GM19397 (cell line): ENCODE data around the gene CD274.
"Not testable (repeated sequence)": the region's sequence is repeated elsewhere in the genome, so short reads cannot be mapped to it uniquely, and the experiment has no call there.

ENCODE experiments used
- ATAC-seq: cut with Tn5 transposase; IDR thresholded peaks from one replicate; pipeline ENCODE4 v1.9.1; 2021; ENCODE audit warnings: mild to moderate bottlenecking, moderate library complexity; ENCODE audit not compliant: unreplicated experiment

Gene CD274

DNA sequence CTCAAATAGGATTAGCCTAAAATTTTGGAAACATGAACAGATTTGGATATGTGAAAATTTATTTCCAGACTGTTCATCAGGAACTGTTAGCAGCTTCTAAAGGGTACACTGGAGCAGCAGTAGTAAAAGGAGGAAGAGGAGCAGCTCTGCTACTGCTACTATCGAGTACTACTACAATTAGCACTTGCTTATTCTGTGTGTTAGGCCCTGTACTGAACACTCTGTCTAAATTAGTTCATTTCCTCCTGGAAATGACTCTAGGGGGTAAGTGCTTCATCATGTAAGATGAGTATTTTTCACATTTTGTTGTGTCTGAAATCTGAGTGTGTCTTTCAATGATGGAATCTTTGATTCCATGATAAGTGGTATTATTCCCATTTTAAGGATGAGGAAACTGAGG is 9.8 kb downstream of the CD274 start:
- ATAC-seq = no peak

GRCh38 chr9:5464831-5465330 is 14.5 kb downstream of the CD274 start:
- not testable (repeated sequence) for ATAC-seq

- no peak for ATAC-seq
These were observed 15.7 kb downstream of the CD274 start for GRCh38 chr9:5466005-5466404.

GRCh38 chr9:5466766-5467165 is 16.4 kb downstream of the CD274 start:
- no peak for ATAC-seq

DNA sequence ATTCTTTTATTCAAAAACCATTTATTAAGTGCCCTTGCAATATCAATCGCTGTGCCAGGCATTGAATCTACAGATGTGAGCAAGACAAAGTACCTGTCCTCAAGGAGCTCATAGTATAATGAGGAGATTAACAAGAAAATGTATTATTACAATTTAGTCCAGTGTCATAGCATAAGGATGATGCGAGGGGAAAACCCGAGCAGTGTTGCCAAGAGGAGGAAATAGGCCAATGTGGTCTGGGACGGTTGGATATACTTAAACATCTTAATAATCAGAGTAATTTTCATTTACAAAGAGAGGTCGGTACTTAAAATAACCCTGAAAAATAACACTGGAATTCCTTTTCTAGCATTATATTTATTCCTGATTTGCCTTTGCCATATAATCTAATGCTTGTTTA is 18.5 kb downstream of the CD274 start:
- ATAC-seq = no peak

GRCh38 chr9:5470122-5470521 is 19.8 kb downstream of the CD274 start:
- no peak for ATAC-seq

GRCh38 chr9:5470816-5471215 is 20.5 kb downstream of the CD274 start:
- no peak for ATAC-seq

GRCh38 chr9:5475611-5476010 is 25.3 kb downstream of the CD274 start:
- ATAC-seq = not testable (repeated sequence)

DNA sequence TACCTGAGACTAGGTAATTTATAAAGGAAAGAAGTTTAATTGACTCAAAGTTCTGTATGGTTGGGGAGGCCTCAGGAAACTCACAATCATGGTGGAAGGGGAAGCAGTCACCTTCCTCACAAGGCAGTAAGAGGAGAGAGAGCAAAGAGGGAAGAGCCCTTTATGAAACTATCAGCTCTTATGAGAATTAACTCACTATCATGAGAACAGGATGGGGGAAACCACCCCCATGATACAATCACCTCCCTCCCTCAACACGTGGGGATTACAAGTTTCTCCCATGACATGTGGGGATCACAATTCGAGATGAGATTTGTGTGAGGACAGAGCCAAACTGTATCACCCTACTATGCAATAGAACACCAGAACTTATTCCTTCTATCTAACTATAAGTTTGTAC is 27.9 kb downstream of the CD274 start:
- ATAC-seq = no peak

GRCh38 chr9:5479994-5480694 is 29.8 kb downstream of the CD274 start:
- ATAC-seq = no peak

DNA sequence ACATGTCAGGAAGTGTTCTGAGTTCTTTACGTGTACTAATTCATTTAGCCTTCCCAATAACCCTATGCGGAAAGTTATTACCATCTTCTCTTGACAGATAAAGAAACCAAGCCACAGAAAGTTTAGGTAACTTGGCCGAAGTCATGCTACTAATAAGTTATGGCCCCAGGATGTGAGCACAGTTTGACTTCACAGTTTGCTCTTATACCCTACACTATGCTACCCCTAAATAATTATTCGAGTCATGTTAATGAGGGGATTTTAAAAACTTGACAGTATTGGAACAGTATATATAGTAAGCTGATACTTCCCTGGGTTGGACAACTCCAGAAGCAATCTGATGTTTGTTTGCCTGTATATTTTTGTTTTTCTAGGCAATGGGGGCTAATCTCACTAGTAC is 30.6 kb downstream of the CD274 start:
- ATAC-seq = no peak

- no peak for ATAC-seq
These were observed 31.1 kb downstream of the CD274 start for GRCh38 chr9:5481322-5482040.

GRCh38 chr9:5482194-5482593 is 31.9 kb downstream of the CD274 start:
- ATAC-seq = no peak

GRCh38 chr9:5483306-5483705 is 33.0 kb downstream of the CD274 start:
- ATAC-seq = no peak

DNA sequence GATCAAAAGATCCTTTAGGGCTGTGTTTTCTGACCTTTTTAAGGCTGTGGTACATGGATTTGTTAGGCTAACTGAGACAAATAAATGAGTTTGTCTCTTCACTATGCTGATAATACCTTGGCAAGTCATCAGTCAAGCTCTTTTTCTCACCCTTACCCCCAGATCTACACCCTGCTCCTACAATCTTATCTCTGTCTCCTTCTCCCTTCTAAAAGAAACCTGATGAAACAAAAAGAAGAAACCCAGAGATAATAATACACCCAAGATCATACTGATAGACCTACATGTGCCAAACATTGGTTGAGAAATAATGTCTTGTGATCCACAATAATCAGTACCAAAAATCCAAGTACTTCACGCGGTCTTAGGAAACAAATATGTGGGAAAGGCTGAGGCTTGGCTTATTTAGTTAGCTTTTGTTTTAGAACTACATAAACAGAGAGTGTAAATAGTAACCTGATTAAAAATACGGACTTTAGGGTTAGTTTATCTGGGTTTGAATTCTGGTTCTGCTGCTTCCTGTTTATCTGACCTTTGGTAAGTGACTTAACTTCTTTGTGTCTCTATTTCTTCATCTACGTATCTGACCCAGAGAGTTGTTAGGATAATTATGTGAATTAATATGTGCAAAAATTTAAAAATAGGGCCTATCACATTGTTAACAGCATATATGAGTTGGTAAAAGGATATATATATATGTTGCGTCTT is 35.2 kb downstream of the CD274 start:
- ATAC-seq = no peak

GRCh38 chr9:5486988-5487387 is 36.6 kb downstream of the CD274 start:
- no peak for ATAC-seq

DNA sequence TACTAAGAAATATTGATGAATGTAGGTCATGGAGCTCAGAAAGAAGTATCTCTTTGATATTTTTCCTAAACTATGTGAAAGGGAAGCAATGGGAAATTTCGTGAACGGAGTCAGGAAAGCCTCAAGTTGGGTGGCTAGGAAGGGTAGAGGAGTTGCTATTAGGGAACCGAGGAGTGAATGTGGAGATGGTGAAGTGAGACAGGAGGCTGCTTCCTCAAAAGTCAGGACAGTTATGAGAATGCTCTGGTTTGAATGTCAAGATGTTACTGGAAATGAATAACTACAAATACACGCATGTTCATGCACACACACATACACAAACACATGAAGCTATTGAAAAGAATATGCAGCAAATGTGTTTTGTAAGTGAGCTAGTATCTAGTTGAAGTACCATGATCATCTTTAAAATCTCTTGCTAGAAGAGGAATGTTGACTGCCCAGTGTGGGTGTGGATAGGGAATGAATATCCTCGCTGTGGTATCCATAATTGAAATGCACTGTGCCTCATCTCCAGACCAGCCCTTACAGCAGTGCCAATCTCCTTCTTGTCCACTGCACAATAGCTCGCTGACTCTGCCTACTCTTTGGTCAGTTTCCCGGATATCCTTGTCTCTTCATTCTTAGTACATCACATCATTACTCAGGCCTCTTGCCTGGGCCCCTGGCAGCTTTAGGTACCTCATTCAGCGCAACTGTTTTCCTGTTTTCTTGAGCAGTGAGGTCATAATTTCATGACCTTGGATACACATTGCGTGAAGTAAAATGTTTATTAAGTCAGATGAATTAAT is 38.1 kb downstream of the CD274 start:
- ATAC-seq = no peak

DNA sequence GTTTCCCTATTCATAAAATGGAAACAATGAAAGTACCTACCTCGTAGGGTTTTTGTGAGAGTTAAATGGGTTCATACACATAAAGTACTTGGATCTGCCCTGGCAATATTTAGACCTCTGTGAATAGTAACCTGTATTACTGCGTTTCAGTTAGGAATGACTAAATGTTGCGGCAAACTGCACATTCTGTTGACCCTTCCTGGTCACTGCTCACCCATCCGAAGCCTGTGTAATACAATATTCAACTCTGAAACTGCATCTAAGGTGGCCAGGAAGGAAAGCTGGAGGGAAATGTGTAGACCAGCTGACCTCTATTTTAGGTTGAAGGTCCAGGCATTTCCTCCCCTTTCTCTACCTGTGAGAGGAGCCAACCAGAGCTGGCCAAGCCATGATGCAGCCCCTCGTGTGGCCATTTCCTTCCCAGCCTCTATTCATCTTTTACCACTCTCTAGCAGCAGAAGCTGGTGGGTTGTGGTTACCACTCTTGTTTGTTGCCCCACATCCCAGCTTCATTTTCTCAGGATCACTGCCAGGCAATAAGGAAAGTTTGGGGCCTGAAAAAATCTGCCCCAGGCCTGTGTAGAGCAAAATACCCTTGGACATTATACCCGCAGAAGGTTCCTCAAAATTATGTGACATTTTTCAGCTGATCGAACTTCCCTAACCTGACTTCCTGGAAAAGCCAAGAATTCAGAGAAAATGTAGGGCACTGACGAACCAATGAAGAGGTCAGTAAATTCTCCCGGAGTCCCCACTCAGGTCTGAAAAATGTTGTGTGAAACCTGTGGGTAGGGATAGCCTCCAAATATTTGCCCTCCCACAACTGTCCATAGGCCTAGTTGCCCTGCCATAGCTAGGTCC is 39.5 kb downstream of the CD274 start:
- ATAC-seq = no peak

DNA sequence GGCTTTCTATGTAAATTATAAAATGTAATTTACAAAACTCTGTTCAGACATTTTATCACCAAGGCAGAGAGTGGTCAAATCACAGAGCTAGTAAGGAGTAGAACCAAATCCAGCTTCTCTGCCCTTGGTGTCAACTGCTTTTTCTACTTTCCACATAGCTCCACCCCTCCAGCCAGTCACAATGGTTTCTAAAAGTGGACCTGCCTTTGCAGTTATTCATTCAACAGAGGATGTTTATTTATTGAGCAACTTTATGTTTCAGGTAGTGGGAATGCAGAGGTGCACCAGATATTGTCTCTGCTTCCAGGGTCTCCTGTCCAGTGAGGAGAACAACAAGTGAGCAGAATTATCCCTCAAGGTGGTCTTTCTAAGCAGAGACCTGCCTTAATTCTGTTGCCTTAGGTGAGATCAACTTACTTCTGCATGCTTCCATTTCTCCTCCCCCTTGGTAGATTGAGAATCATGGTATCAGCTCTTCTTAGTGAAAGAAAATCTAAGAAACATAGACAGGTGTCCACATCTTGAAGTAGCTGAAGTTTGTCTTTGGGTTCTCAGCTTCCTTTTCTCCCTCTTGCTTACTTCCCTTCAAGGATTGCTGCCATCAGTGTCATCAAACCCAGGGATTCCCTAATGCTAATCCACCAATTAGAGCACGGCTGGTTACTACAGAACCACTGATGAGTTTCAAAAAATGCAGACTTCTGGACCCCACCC is 42.8 kb downstream of the CD274 start:
- ATAC-seq = no peak
